KMS-11 (cell line): ENCODE data around the gene GMCL2.
"Not testable (repeated sequence)": the region's sequence is repeated elsewhere in the genome, so short reads cannot be mapped to it uniquely, and the experiment has no call there.

Experiments
- H2AFZ ChIP-seq: fragments of 200-600 bp; sonication (generic); 2 replicates; pipeline ENCODE4 v1.6.1; 2016; ENCODE audit warnings: antibody characterized with exemption, mixed run types, low read depth
- H3K27ac ChIP-seq: fragments of 200-600 bp; sonication (generic); 2 replicates; pipeline ENCODE4 v1.6.1; 2016; ENCODE audit warnings: mild to moderate bottlenecking, mixed run types
- H3K27me3 ChIP-seq: fragments of 200-600 bp; sonication (generic); 2 replicates; pipeline ENCODE4 v1.6.1; 2017; ENCODE audit warnings: mild to moderate bottlenecking, low read depth, mixed run types, moderate library complexity; ENCODE audit not compliant: insufficient read depth
- H3K36me3 ChIP-seq: fragments of 200-600 bp; sonication (generic); 2 replicates; pipeline ENCODE4 v1.6.1; 2017; ENCODE audit warnings: mild to moderate bottlenecking, mixed run types; ENCODE audit not compliant: insufficient read depth
- H3K4me1 ChIP-seq: fragments of 200-600 bp; sonication (generic); 2 replicates; pipeline ENCODE4 v1.6.1; 2016; ENCODE audit warnings: mild to moderate bottlenecking, low read depth, mixed run types; ENCODE audit not compliant: poor library complexity, severe bottlenecking
- H3K4me2 ChIP-seq: fragments of 200-600 bp; sonication (generic); 2 replicates; pipeline ENCODE4 v1.7.0; 2016; ENCODE audit warnings: mild to moderate bottlenecking, mixed run types
- H3K4me3 ChIP-seq: fragments of 200-600 bp; sonication (generic); IDR thresholded peaks from 2 replicates; pipeline ENCODE4 v1.6.1; 2017; ENCODE audit warnings: low read depth, low read length, mixed read lengths; ENCODE audit not compliant: insufficient read depth
- H3K79me2 ChIP-seq: fragments of 200-600 bp; sonication (generic); 2 replicates; pipeline ENCODE4 v1.6.1; 2016; ENCODE audit warnings: low read depth, mixed run types; ENCODE audit not compliant: insufficient read depth
- H3K9ac ChIP-seq: fragments of 200-600 bp; sonication (generic); 2 replicates; pipeline ENCODE4 v1.6.1; 2016; ENCODE audit warnings: mild to moderate bottlenecking, mixed run types
- H4K20me1 ChIP-seq: fragments of 200-600 bp; sonication (generic); 2 replicates; pipeline ENCODE4 v1.6.1; 2016; ENCODE audit warnings: mild to moderate bottlenecking, mixed run types; ENCODE audit not compliant: insufficient read depth
- TF ChIP-seq, protein P1 (sequence below): fragments of 200-600 bp; sonication (generic); conservative IDR thresholded peaks from 2 replicates; pipeline ENCODE4 v1.6.1; 2017; ENCODE audit warnings: low read depth, mild to moderate bottlenecking, antibody characterized with exemption, low read length, moderate library complexity, mixed read lengths

GMCL2 gene

DNA sequence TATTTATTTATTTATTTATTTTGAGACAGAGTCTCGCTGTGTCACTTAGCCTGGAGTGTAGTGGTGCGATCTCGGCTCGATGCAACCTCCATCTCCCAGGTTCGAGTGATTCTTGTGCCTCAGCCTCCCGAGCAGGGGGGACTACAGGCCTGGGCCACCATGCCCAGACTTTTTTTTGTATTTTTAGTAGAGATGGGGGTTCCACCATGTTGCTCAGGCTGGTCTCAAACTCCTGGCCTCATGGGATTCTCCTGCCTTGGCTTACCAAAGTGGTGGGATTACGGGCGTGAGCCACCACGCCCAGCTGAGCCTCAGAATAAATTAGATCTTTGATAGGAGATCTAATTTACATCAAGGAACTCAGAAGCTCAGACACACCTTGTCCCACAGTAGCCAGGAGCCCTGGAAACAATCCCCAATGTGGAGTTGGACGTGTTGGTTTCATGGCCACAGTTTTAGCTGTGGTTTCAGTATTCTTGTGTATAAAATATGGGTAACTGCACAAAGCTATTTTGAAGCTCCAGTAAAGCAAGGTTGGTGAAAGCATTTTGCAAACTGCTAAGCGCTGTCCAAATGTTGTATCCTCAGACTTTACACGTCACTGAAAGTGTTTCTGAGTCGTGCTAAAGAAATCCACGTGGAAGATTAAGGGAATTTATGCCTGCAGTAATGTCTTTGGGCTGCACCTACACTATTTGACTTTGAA, 14.2 kb upstream of the GMCL2 start:
- Histone ChIP-seq H3K36me3 (peaks cover 5% of the 10 kb centered on the region; the same call in 1 of the 2 replicates), H3K27ac (no peak overlapping the region), H2AFZ (no peak overlapping the region), H3K79me2 (peaks cover 20% of the 10 kb centered on the region), H3K4me3 (no peak overlapping the region), H3K4me2 (no peak overlapping the region), H4K20me1 (peaks cover 12% of the 10 kb centered on the region), H3K9ac (no peak overlapping the region), H3K27me3 (no peaks in the 10 kb centered on the region), H3K4me1 (peaks cover 2% of the 10 kb centered on the region)
- TF ChIP-seq, protein P1, sequence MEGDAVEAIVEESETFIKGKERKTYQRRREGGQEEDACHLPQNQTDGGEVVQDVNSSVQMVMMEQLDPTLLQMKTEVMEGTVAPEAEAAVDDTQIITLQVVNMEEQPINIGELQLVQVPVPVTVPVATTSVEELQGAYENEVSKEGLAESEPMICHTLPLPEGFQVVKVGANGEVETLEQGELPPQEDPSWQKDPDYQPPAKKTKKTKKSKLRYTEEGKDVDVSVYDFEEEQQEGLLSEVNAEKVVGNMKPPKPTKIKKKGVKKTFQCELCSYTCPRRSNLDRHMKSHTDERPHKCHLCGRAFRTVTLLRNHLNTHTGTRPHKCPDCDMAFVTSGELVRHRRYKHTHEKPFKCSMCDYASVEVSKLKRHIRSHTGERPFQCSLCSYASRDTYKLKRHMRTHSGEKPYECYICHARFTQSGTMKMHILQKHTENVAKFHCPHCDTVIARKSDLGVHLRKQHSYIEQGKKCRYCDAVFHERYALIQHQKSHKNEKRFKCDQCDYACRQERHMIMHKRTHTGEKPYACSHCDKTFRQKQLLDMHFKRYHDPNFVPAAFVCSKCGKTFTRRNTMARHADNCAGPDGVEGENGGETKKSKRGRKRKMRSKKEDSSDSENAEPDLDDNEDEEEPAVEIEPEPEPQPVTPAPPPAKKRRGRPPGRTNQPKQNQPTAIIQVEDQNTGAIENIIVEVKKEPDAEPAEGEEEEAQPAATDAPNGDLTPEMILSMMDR: no peak

DNA sequence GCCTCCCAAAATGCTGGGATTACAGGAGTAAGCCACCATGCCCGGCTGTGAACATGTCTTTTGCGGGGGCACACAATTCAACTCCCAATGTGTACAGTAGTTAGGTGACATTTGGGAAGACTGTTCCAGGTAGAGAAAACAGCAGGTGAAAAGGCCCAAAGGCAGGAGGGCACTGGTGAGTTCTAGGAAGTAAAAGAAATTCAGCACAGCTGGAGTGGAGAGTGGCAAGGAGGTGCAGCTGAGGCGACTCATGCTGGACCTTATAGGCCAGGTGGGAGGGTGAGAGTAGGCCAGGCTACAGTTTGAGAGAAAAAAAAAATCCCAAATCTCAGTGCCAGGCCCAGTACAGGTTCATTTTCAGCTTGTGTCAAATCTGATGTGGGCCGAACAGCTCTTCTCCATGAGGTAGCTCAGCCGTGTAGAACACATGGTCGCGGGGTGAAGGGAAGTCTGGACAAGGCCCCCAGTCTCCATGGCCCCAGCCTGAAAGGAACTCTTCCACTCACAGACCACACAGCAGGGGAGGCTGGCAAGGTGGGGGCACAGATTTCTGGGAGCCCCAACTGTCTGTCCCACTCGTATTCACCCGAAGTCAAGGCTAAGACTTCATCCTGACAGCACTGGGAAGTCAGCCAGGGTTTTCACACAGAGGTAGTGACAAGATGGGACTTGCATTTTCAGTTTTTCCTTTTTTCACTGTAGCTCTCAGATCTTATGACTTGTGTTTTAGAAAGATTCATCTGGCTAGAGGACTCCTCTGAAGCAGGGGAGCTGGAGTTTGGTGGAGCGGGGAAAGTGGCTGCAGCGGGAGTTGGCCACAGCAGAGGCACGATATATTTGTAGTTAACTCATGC, 12.6 kb upstream of the GMCL2 start:
- peaks cover 5% of the 10 kb centered on the region; the same call in 1 of the 2 replicates for H3K79me2 ChIP-seq
- H3K27ac ChIP-seq: no peak overlapping the region
- no peak overlapping the region for H3K4me3 ChIP-seq
- no peak overlapping the region for H2AFZ ChIP-seq
- no peak overlapping the region for H3K4me2 ChIP-seq
- no peak overlapping the region for H3K9ac ChIP-seq
- no peaks in the 10 kb centered on the region for H3K36me3 ChIP-seq
- H4K20me1 ChIP-seq: no peaks in the 10 kb centered on the region
- TF ChIP-seq, protein P1: no peak
- H3K4me1 ChIP-seq: no peaks in the 10 kb centered on the region
- H3K27me3 ChIP-seq: no peaks in the 10 kb centered on the region

DNA sequence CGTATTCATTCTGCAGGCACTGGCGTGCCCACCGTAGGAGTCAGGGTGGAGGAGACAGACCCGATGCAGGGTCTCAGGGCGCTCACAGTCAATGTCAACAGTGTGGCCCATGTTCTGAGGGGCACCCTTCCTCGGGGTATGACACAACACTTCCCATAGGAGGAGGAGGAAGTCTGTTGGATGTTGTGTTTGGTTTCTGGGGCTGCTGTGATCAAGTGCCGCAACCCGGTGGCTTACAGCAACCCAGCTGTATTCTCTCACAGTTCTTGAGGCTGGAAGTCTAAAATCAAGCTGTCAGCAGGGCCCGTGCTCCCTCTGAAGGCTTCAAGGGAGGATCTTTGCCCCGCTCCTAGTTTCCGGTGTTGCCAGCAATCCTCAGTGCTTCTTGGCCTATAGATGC, 11.5 kb upstream of the GMCL2 start:
- no peak overlapping the region for H3K27ac ChIP-seq
- no peak overlapping the region for H3K4me2 ChIP-seq
- no peaks in the 10 kb centered on the region for H3K79me2 ChIP-seq
- H3K9ac ChIP-seq: no peak overlapping the region
- H4K20me1 ChIP-seq: no peaks in the 10 kb centered on the region
- no peak overlapping the region for H3K4me3 ChIP-seq
- TF ChIP-seq, protein P1: no peak
- no peaks in the 10 kb centered on the region for H3K36me3 ChIP-seq
- no peak overlapping the region for H2AFZ ChIP-seq
- no peaks in the 10 kb centered on the region for H3K27me3 ChIP-seq
- H3K4me1 ChIP-seq: no peaks in the 10 kb centered on the region

DNA sequence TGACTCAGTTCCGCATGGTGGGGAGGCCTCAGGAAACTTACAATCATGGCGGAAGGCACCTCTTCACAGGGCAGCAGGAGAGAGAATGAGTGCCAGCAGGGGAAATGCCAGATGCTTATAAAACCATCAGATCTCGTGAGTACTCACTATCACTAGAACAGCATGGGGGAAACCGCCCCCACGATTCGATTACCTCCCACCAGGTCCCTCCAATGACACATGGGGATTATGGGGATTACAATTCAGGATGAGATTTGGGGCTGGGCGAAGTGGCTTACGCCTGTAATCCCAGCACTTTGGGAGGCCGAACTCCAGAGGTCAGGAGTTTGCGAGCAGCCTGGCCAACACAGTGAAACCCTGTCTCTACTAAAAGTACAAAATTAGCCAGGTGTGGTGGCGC, 11.0 kb upstream of the GMCL2 start:
- not testable (repeated sequence) for H3K4me2 ChIP-seq, H3K4me3 ChIP-seq, H3K9ac ChIP-seq, H4K20me1 ChIP-seq, H3K27ac ChIP-seq, H3K27me3 ChIP-seq, H3K4me1 ChIP-seq, H3K36me3 ChIP-seq, H2AFZ ChIP-seq, H3K79me2 ChIP-seq

DNA sequence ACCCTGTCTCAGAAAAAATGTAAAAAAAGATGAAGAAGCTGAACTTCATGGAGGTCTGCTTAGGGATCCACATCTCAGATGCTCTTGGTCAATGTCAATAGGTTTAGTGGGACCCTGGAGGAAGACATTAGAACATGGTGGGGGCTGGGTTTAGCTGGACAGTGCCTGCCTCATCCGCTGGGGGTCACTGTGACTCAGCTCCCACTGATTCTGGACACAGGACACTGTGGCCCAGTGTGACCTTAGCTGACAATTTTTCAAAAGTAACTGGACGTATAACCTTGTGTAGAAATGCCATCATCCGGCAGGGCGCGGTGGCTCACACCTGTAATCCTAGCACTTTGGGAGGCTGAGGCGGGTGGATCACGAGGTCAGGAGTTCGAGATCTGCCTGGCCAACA, 9.8 kb upstream of the GMCL2 start:
- no peaks in the 10 kb centered on the region for H3K27me3 ChIP-seq
- H3K79me2 ChIP-seq: no peaks in the 10 kb centered on the region
- no peak overlapping the region for H3K27ac ChIP-seq
- no peaks in the 10 kb centered on the region for H4K20me1 ChIP-seq
- no peak overlapping the region for H2AFZ ChIP-seq
- H3K9ac ChIP-seq: no peak overlapping the region
- no peak overlapping the region for H3K4me3 ChIP-seq
- H3K36me3 ChIP-seq: no peaks in the 10 kb centered on the region
- no peak overlapping the region for H3K4me2 ChIP-seq
- H3K4me1 ChIP-seq: no peaks in the 10 kb centered on the region
- TF ChIP-seq, protein P1: no peak
